Hindlimb muscle (tissue), 1 donor: Measurements from ENCODE around the gene ESPN. TPM values are rescaled to one million over a fixed set of nuclear protein-coding genes. Genes with fewer than 3 reads are reported as not detected.
"Not testable (repeated sequence)": the region's sequence is repeated elsewhere in the genome, so short reads cannot be mapped to it uniquely, and the experiment has no call there.

Experiments
- DNase-seq: peaks from one replicate; pipeline ENCODE4 v3.0.0-alpha.2; 2013
- polyA plus RNA-seq: library from polyadenylated mRNA; unstranded; fragments of 120-200 nt; gene quantifications from one replicate; pipeline ENCODE4 v1.2.1, GENCODE V29; 2013; ENCODE audit not compliant: insufficient read length

ESPN gene
- polyA plus RNA-seq, 1 donor = 1.5 TPM

DNA sequence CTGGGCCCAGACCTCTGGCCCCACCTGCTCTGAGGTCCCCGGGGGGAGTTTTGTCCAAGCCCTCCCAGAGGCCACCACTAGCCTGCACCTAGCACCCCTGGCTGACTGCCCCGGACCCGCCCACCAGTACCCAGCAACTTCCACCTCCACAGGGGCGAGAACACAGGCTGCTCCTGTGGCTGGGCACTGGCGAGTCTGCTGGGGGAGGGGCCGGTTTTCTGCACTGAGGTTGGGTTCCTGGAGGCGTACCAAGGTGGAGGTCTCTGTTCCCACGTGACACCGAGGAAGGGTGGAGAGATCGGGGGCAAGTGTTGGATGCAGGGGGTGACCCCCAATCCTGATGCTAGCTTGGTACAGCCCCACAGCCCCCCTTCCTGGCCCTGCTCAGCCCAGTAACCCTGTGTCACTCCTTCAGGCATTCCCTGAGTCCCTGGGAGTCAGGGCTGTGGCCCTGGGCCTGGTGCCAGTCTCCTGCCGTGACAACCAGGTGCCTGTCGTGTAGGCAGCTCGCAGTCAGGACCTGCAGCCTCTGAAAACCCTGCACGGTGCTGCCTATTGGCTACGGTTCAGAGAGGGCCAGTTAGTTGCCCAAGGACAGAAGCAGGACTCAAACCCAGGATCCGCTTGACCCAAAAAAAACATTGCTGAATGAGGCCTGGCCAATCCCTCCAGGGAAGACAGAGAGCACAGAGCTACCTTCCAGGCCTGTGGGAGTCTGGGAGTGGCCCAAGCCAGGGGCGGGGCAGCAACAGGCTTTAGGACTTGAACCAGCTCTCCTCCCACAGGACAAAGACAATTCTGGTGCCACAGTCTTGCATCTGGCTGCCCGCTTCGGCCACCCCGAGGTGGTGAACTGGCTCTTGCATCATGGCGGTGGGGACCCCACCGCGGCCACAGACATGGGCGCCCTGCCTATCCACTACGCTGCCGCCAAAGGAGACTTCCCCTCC, 3.1 kb downstream of the ESPN start:
- DNase-seq = no peak

DNA sequence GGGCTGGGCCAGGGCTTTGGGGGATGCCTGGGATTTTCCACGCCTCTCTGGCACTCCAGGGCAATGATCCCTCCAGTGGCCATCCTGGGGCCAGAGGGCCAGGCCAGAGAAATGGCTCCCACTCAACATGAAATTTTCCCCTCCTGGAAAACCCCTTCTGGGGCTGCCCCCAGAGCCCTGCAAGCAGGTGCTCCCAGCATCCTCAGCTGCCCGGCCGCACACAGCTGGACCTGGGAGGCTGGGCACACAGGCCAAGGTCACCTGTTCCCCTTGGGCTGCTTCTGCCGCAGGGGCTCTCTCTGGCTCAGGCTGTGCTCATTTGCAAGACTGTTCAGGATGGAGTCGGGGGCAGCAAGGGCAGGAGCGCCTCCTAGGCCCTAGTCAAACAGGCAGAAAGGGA, 3.9 kb downstream of the ESPN start:
- DNase-seq = not testable (repeated sequence)

DNA sequence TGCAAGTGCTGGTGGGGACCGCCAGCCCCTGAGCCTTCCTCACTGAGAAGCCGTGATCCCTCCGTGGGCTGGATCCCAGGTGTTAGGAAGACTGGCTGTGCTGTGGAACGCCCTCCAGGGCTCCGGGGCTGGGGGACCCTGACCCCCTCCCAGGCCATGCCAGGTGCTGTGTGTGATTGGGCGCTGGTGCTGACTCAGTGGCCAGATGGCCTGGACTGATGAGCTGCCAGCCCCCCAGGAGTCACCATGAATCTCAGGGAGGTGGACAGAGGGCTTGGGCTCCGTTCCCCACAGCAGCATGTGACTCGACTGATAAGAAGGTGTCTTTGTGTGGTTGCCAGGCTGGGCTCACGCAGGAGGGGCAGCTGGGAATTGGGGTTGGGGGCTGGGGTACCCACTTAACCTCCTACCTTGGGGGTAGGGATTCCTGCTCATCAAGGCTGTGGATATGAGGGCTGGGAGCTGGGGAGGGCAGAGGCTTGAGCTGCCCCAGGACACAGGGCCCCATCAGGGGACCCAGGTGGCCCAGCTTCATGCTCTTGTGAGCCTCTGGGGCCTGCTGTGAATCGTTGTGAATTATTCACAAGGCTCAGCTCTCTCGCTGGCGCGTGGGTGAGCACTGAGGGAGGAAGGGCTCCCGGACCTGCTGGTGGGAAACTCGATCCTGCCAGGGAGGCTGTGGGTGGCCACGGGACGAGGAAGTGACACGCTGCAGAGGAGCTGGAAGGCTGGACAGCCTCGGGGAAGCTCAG, 5.3 kb downstream of the ESPN start:
- DNase-seq = not testable (repeated sequence)

DNA sequence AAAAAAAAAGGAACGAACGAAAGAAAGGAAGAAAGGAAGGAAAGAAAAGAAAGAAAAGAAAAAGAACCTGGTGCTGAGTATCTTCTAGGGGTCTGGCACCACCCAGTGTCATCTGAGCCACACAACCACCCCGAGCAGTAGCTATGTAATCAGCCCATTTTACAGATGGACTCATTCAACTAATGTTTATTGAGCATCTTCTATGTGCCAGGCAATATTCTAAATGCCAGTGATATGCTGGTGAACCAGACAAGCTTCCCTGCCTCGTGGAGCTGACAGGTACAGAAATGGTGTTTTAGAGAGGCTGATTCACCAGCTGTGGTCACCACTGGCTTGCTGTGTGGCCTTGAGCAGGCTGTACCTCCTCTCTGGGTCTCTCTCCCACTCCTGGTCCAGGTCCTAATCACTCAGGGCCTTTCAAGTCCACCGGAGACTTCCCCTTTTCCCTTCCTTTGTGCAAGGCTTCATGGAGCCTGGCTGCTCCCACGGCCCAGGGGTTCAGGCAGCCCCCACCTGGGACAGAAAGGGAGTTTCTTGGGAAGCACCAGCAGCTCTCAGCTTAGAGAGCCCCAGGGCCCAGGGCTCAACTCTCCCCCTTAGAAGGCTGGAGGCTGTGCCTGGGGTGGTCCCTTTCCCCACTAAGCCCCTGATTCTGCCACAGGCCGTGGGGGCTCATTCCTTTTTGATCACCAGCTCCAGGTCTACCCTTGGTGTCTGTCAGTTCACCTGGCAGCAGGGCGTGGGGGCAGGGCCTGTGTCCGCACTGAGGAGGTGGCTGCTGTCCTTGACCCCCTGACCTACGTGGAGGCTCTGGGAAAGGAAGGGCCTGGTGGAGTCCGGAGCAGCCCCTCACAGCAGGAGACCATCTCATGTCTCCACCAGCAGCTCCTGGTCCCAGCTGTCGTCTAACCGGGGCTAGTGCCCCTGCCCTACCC, 7.3 kb downstream of the ESPN start:
- DNase-seq = not testable (repeated sequence)

DNA sequence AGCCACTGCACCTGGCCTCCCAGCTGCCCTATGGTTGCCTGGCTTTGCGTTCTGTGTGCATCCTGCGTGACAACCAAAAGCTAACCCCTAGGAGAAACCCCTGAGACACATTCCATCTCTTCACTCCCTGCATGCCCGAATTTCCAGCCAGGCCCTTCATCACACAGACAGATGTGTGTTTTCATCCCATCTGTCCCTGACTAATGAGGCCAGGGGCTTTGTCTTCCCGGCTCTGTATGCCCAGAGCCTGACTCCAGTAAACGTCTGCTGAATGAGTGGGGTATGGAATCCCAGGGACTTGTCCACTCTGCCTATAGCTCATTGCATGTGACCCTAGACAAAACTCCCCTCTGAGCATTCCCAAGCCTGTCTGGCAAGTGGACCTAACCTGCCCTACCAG, 9.6 kb downstream of the ESPN start:
- DNase-seq = no peak

DNA sequence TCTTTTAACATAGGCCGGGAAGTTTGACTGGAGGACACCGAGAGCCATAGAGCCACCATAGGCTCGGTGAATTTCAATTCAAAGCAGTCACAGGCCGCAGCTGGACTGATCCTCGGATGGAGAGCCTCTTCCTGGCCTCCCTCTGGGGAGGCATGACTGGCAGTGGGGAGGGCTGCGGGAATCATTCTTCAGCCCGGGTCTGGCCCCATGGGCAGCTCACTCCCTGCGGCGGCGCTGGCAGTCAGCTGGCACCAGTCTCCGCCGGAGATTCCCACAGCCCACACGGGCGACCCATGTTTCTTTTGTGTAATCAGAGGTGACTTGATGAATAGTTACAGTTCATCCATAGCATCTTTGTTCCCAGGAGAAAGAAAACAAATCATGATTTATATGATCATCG, 10.6 kb downstream of the ESPN start:
- no peak for DNase-seq

DNA sequence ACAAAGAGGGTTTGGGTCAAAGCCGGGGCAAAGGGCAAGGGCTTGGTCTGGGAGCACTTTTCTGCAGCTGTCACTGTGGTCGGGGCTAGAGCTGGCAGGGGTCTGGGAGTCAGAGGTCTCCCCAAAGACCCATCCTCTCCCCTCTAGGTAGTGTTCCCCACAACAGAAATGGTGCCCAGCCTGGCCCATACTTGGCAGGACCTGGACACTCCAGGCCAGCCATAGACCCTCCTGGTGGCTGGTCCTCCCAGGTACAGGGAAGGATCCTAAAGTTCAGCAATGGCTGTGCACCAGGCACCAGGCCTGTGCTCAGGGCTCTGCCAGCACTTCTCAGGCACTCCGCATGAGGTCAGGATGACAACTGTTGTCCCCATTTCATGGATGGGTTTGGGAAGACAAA, 11.0 kb downstream of the ESPN start:
- DNase-seq = no peak

DNA sequence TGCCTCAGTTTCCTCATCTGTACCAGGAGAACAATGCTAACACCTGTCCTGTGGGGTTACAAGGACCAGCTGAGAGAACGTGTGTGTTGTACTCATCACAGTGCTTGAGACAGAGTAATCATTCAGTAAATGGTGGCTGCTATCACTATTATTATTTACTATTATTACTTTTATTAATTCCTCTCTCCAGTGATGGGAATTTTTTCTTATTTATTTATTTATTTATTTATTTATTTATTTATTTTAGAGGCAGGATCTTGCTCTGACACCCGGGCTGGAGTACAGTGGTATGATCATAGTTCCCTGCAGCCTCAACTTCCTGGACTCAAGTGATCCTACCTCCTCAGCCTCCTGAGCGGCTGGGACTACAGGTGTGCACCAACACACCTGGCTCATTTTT, 11.7 kb downstream of the ESPN start:
- DNase-seq = not testable (repeated sequence)

DNA sequence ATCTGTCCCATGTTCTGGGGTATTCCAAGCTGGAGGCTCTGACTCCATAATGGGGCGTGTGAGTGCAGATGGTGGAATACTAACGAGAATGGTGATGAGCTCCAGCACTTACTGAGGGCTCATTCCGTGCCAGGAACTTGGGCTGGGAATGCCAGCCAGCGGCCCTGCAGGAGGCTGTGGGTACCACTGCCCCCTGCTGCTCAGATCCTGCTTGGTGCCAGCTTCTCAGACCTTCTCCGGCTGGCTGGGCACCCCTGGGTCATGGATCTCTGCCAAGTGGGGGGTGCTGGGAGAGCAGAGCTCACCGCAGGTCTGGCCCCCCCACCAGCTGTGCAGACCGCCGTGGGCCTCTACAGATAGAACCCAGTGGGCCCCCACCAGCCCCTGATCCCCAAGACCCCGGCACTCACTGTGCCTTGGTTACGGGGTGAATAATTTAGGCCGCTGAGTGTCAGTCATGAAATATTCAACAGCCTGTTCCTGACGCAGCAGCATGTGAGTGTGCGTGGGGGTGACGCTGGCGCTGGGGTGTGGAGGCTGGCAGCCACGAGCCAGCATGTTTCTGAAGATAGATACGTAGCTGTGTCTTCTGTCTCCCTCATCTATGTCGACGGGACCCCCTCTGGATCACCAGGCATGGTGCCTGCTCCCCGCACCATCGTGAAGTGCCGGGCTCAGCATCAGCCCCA, 12.6 kb downstream of the ESPN start:
- DNase-seq = not testable (repeated sequence)

DNA sequence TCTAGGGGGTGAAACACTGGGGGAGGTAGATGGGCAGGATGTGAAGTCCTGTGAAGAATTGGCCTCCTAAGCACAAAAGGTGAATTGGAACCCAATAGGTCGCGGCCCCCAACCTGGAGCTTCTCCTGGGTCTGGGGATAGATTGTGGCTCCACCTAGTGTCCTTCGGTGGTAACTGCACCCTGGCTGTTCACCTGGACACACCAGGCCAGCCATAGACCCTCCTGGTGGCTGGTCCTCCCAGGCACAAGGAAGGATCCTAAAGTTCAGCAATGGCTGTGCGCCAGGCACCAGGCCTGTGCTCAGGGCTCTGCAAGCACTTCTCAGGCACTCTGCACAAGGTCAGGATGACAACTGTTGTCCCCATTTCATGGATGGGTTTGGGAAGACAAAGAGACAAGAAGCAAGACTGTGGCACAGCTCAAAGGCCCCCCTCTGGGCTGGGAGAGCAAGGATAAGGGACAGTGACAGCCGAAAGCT, 13.5 kb downstream of the ESPN start:
- peak; percentile 41 for DNase-seq

DNA sequence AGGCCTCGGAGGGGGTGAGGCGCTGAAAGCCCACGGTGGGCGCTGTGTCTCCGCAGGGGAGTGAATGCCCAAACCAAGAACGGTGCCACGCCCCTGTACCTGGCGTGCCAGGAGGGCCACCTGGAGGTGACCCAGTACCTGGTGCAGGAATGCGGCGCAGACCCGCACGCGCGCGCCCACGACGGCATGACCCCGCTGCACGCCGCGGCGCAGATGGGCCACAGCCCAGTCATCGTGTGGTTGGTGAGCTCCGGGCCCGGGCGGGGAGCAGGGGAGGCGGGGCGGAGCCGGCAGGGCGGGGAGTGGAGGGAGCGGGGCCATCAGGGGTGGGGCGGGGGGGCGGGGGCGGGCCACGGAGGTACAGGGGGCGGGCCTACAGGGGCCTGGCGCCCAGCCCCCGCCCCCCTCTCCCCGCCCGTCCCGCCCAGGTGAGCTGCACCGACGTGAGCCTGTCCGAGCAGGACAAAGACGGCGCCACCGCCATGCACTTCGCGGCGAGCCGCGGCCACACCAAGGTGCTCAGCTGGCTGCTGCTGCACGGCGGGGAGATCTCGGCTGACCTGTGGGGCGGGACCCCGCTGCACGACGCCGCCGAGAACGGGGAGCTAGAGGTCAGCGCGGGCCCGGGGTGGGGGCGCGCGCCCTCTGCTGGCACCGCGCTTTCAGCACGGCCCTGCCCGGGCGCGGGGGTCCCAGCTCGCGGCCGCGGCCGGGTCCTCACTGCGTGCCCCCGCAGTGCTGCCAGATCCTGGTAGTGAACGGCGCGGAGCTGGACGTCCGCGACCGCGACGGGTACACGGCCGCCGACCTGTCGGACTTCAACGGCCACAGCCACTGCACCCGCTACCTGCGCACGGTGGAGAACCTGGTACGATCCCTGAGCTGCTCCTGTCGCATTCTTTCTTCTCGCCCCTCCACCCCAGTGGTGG, 15.9 kb downstream of the ESPN start:
- no peak for DNase-seq

DNA sequence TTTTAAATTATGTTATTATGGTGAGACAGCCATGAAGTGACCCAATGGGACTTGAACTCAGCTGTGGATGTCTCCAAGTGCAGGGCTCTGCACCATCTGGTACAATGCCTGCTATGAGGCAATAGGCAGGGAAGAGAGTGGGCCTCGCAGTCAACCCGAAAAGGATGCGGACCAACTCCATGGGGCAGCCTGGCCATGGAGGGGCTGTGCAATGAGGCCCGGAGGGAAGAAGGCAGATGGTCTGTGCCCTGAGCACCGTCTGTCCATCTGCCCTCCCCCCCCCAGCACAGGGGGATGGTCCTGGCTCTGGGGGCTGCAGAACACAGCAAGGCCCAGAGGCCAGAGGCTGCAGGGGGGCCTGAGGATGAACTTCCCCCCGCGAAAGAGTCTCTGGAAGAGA, 17.0 kb downstream of the ESPN start:
- no peak for DNase-seq

DNA sequence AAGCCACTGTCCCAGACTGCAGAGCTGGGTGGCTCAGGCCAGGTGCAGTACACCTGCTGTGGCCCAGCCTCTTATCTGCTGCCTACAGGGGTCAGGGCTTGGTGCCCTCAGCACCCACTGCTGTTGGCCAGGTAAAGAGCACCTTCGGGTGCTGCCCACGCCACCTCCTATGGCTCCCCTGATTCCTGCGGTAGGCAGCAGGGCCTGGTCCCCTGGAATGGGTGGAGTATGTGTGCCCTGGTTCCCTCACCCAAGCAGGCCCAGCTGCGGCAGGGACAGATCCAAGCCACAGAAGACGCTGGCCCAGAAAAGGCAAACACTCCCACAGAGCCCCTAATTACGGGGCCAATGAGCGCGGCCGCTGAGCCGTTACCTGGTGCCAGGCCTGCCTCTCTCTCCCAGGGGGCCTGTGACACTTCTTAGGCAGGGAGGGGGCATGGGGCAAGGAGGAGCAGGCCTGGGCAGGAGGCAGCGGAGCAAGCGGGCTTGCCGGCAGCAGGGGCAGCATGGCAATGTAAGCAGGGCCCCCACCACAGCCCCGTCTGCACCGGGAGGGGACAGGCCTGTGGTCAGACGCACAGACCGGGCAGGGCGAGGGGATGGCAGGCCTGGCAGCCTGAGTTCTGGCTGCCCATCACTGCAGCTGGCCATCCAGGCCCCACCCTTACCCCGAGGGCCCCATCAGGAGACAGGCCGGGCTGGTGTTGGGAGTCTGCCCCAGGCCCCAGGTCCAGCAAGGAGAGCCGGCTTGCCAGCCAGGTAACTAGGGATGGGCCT, 19.0 kb downstream of the ESPN start:
- DNase-seq = no peak

DNA sequence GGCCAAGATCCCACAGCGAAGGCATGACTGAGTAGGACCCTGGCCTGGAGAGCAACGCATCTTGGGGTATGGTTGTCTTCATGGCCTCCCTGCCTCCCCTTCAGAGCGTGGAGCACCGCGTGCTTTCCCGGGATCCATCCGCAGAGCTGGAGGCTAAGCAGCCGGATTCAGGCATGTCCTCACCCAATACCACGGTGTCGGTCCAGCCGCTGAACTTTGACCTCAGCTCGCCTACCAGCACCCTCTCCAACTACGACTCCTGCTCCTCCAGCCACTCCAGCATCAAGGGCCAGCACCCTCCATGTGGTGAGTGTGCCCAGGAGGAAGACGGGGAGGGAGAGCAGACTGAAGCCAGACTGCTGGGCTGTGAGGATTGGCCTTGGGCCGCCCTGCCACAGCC, 19.8 kb downstream of the ESPN start:
- no peak for DNase-seq

DNA sequence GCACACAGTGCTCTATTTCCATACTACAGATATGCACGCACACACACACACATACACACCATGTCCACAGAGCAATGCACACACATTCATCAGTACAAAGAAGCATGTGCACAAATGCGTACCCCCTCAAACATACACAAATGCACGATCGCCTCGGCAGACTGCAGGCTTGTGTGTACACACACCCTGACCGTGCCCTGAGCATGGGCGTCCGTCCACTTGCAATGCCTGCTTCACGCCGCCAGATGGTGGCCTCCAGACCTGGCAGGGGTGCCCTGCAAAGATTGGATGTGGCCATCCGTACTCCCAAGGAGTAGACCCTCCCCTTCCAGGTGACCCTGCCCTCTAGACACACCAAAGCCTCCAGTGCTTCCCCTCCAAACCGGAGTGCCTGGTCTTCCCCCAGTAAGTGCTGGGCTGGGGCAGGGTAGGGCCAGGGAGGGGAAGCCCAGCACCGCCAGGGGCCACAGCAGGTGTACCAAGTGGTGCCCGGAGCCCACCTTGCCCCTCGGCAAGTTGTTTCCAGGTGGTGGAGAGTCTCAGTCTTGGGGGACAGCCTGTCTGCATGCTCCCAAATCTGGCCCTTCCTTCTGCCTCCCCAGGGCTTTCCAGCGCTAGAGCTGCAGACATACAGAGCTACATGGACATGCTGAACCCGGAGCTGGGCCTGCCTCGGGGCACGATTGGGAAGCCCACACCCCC, 20.6 kb downstream of the ESPN start:
- DNase-seq = no peak

DNA sequence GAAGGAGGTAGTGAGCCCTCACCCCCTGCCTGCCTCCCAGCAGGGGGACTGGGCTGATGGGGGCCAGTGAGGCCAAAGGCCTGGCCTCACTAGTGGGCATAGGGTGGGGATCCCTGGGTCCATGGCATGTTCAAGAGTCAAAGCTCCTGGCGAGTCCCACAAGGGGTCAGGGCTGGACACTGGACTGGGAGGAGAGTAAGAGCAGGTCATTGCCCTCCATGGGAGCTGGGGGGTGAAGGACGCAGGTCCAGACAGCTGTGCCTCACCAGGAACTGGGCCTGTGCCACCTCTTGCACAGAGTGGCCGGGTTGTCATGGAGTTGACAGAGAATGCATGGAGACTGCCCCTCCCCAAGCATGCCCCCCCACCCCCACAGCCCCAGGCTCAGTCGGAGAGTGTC, 21.4 kb downstream of the ESPN start:
- DNase-seq = not testable (repeated sequence)

DNA sequence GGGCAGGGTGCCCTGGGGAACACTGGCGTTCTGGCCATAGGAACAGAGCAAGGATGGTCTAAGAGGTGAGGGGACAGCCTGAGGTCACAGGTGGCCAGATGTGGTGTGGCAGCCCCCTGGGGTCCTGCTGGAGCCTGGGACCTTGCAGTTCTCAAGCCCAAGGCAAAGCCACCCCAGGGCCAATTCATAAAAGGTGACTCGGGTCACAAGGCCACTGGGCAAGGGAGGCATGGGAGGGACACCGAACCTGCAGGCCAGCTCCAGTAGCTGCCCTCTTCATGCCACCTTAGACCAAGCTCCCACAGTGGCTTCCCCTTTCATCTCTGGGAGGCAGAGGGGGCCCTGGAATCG, 22.1 kb downstream of the ESPN start:
- no peak for DNase-seq

DNA sequence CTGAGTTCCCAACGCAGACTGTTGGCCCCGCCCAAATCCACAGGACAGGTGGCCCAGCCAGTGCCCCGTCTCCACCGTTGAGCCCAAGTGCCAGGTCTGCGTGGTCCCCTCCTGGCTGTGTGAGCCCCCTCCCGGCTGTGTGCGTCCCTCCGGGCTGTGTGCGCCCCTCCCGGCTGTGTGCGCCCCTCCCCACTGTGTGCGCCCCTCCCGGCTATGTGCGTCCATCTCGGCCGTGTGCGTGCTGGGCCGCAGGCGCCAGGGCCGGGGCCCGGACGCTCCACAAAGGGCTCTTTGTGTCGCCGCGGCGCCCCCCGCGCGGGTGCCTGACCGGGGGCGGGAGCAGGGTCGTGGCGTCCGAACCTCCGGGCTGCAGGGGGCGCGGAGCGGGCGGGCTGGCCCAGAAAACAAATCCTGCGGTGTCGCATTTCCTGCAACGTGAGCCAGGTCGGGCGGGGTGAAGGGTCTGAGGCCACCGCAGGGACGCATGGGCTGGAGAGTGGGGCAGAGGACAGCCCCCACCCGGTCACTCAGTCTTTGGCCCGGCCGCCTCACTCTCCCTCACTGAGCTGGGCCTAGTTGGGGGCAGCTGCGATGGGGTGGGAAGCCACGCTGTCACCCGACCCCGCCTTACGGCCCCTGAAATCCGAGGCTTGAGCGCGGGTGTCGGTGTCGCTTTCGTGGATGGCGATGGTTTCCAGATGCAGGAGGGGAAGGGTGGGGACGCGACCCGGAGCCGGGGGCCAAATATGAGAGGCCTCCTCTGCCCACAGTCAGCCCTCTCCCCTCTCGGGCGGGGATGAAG, 22.6 kb downstream of the ESPN start:
- DNase-seq = no peak
